GM19025 (cell line): ENCODE measurements around the gene HNRNPLL.
"Not testable (repeated sequence)": the region's sequence is repeated elsewhere in the genome, so short reads cannot be mapped to it uniquely, and the experiment has no call there.

Experiments
- ATAC-seq: cut with Tn5 transposase; IDR thresholded peaks from one replicate; pipeline ENCODE4 v1.9.1; 2021; ENCODE audit warnings: mild to moderate bottlenecking, low read depth, moderate library complexity; ENCODE audit not compliant: unreplicated experiment

The HNRNPLL gene

DNA sequence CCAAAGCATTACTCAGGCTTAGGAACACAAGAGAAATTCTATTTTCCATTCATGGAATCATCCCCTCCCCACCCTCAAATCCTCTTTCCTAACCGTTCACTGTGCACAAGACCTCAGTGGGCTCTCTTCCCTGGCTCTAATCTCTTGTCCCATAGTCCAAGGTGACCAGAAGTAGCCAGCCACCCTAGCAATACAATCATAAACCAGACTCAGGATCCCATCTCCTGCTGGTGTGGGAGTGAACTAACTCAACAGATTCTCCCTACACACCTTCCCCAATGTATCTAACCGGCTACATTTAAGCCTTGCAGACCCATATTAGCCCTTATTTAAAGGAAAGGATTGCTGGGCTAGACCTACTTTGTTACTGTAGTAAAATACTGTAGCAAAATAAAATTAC, 45.5 kb downstream of the HNRNPLL start:
- no peak for ATAC-seq

GRCh38 chr2:38556006-38556801, 46.5 kb downstream of the HNRNPLL start:
- ATAC-seq: no peak

GRCh38 chr2:38554973-38555595, 47.6 kb downstream of the HNRNPLL start:
- ATAC-seq: no peak

DNA sequence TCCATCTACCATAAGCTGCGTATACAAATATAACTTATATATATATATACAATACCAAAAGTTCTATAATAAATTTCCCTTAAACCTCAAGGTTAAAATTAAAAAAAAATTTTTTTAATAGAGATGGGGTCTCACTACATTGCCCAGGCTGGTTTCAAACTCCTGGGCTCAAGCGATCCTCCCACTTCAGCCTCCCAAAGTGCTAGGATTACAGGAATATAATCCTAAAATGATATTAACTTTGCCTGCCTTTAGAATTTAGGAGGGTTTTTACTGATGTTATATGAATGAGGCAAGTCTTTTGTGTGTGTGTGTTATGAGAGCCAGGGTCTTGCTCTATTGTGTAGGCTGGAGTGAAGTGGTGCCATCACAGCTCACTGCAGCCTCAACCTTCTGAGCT, 49.2 kb downstream of the HNRNPLL start:
- ATAC-seq: no peak

DNA sequence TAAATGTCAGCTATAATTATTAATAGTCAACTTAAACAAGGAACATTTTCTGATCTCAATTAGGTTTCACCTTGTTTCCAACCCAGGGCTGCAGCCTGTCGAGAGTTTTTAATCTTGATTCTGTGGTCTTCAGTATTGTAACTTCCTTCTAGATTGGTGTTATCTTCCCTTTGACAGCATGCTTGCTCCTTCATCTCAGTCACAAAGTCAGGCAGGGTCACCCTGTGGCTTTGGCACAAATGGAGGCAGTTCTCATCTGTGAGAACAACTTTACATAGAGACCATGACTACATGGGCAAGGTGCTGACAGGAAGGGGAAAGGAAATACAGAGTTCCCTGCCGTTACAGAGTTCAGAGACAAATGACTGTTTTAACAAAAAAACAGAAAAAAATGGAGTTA, 50.5 kb downstream of the HNRNPLL start:
- ATAC-seq: no peak

- ATAC-seq: no peak
These were observed 51.0 kb downstream of the HNRNPLL start for GRCh38 chr2:38551746-38552145.

DNA sequence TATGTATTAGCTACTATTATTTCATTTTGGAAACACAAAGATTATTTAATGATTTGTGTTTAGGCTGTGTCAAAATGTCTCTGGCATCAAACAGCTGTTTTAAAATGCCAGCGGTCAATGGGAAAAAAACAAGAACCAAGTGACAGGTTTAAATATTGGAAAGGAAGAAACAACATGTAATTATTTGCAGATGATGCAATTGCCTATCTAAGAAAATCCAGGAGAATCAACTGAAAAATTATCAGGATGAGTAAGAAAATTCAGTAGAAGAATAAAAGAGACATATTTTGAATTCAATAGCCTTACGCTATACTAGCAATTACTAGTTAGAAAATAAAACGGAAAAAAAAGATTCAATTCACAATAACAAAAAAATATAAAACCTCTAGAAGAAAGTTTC, 51.6 kb downstream of the HNRNPLL start:
- ATAC-seq: no peak

DNA sequence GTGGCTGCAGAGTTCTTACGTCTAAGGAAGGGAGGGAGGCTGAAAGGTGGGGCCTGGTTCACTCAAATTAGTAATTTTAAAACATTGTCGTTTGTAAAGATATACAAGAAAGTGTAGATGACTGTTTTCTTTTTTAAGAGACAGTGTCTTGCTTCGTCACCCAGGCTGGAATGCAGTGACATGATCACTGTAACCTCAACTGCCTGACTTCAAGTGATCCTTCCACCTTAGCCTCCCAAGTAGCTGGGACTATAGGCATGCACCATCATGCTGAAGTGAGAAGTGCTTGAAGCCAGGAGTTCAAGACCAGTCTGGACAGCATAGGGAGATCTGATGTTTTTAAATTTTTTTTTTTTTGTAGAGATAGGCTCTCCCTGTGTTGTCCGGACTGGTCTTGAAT, 52.9 kb downstream of the HNRNPLL start:
- ATAC-seq: no peak

- ATAC-seq: no peak
These were observed 53.5 kb downstream of the HNRNPLL start for GRCh38 chr2:38549071-38549704.

DNA sequence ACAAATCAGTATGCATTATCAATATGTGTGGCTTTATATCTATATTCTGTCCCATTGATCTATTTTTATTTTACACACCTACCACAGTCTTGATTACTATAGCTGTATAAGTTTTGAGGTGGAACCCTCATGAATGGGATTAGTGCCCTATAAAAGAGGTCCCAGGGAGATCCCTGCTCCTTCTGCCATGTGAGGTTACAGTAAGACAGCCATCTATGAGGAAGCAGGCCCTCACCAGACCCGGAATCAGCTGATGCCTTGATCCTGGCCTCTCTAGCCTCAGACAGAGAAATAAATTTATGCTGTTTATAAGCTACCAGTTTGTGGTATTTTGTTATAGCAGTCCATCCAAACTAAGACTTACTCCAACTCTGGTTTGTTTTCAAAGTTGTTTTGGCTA, 54.9 kb downstream of the HNRNPLL start:
- no peak for ATAC-seq

DNA sequence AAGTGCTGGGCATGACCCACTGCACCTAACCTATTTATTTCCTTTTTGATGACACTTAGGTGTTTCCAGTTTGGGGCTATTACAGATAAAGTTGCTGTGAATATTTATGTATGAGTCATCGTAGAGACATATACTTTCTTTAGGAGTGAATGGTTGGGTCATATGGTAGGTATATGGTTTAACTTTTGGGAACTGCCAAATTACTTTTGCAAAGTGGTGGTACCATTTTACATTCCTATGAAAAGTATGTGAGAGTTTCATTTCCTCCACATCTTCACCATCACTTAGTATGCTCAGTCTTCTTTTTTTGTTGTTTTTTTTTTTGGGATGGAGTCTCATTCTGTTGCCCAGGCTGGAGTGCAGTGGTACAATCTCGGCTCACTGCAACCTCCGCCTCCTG, 56.1 kb downstream of the HNRNPLL start:
- no peak for ATAC-seq

- ATAC-seq: no peak
These were observed 56.7 kb downstream of the HNRNPLL start for GRCh38 chr2:38546064-38546463.

- not testable (repeated sequence) for ATAC-seq
These were observed 60.5 kb downstream of the HNRNPLL start for GRCh38 chr2:38542248-38542631.

GRCh38 chr2:38540580-38541286, 62.0 kb downstream of the HNRNPLL start:
- no peak for ATAC-seq

DNA sequence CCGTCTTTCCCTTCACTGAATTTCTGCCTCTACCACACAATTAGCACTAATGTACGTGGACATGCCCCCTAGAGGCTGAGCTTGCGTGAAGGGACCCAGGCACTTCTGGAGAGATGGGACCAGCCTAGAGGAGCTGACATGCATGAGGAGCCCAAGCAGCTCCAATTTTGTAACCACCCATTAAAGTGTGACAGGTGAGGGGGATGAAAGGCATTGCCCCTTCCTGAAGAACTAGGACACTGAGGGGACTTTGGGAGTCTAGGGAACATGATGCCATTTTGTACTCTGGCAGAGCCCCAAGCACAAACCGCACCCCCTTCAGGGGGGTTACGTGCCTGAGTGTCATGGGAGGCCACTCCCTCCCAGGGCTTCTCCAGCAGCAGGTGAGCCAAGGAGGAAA, 63.6 kb downstream of the HNRNPLL start:
- no peak for ATAC-seq

DNA sequence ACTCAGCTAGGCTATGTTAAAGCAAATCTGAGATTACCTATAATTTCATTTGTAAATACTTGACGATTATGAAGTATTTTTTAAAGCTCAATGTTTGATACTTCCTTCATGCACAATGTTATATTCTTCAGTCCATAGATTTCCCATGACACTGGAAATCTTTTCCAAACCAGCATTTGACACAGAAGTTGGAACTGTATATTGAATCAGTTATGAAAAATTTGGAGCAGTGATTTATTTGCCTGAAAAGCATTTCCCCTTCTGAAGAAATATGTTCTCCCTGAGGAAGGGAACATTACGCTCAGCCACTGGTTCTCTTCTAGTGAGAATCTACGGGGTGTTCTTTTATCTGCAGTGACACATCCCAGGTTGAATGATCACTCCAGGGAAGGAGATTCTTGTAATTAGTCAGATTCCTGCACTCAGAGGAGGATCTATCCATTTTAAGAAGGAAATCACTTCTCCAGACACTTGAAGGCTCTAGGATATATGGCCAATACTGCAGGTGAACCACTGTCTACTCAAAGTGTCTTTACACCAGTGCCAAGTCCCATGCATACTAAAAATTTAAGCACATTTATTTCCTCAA, 64.7 kb downstream of the HNRNPLL start:
- no peak for ATAC-seq

DNA sequence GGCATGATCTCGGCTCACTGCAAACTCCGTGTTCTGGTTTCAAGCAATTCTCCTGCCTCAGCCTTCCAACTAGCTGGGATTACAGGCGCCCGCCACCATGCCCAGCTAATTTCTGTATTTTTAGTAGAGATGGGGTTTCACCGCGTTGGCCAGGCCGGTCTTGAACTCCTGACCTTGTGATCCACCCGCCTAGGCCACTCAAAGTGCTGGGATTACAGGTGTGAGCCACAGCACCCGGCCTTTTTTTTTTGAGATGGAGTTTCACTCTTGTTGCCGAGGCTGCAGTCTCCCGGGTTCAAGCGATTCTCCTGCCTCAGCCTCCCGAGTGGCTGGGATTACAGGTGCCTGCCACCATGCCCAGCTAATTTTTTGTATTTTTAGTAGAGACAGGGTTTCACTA, 65.4 kb downstream of the HNRNPLL start:
- ATAC-seq: not testable (repeated sequence)

- ATAC-seq: peak; percentile 44
These were observed 66.8 kb downstream of the HNRNPLL start for GRCh38 chr2:38535744-38536506.

- ATAC-seq: no peak
These were observed 67.4 kb downstream of the HNRNPLL start for GRCh38 chr2:38535404-38535743.

DNA sequence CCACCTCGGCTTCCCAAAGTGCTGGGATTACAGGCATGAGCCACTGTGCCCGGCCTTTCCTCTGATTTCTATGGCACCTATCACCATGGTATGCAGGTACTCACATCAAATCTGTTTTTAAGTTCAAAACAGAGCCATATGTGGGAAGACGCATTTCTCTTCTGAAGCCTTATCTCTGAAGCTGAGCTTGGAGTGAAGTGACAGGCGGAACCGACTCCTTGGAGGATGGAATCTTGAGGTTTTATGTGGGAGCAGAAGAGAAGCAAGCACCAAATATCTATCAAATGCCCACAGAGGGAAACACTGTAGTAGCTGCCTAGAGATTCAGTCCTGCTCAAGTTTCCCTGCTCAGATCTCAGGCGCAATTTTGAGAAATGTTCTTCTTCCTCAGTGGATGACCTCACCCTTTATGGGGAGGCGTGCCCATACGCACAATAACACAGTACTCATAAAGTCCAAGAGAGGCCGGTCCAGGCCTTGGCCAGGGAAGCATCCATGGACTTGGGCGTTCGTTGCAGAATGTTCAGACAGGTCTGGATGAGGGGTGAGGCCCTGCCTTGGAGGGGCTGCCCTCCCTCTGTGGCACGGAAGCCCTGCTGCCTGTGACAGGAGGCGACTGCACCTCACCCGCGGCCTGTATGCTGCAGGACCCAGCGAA, 67.9 kb downstream of the HNRNPLL start:
- ATAC-seq: no peak
